Measurements from ENCODE around the gene ADAM17. TPM values are rescaled to one million over a fixed set of nuclear protein-coding genes. Genes with fewer than 3 reads are reported as not detected.
A peak's percentile ranks its signal among the peaks of the same experiment; 100 is the strongest.

Gene ADAM17
- polyA plus RNA-seq, 1 of the 3 experiments (the other 2 are of a cell fraction), result 17.1 TPM

GRCh38 chr2:9474361-9475057 is 81.1 kb downstream of the ADAM17 start, which contains the start of gene IAH1:
Gene IAH1 (plus strand): TSS chr2:9474551. CDS start chr2:9474567, 16 bp downstream.
- ChIA-PET POLR2A (interaction anchor here (1.0 to 1.5 kb wide), 3 partner anchors 9 to 156 kb away, joined by 3 to 4 read pairs (median 4); partner anchors contain the start of genes CPSF3, ITGB1BP1 and YWHAQ), CTCF (interaction anchor here (0.6 to 4.3 kb wide), 5 partner anchors 10 to 332 kb away, joined by 3 to 9 read pairs (median 4); partner anchors contain the start of gene ADAM17)
- DNase-seq, result peak; percentile 98
- peaks cover 9 to 26% of the 10 kb centered on the region in 2 experiments; a peak in 1 of 4 replicates for H3K4me1 ChIP-seq (ENCODE audit: control insufficient read depth in 1 of 2, insufficient read depth in 2 of 2, low read depth in 1 of 2, low read length in 1 of 2)
- peak within 1 kb of the TSS; percentile 82 for H3K4me3 ChIP-seq (ENCODE audit: low read depth in 2 of 2, low read length in 1 of 2)
- peaks cover 48% of the 10 kb centered on the region for H3K79me2 ChIP-seq (ENCODE audit: insufficient read depth)
- H4K20me1 ChIP-seq (ENCODE audit: insufficient read depth), result no peaks in the 10 kb centered on the region
- H3K36me3 ChIP-seq (replicated peaks in 1 of 2; ENCODE audit: control insufficient read depth in 1 of 2, insufficient read depth in 2 of 2, low read length in 1 of 2), result peaks cover 44 to 54% of the 10 kb centered on the region in 2 experiments
- H3K27me3 ChIP-seq (ENCODE audit: insufficient read depth), result no peaks in the 10 kb centered on the region
- peak within 1 kb of the TSS; percentile 82 to 91 for H3K27ac ChIP-seq (ENCODE audit: low read depth in 2 of 2, low read length in 1 of 2)
- H3K4me2 ChIP-seq, result peak within 1 kb of the TSS; percentile 86
- peak within 1 kb of the TSS; percentile 91; the same call in 1 of the 2 replicates for H2AFZ ChIP-seq (ENCODE audit: low read depth)
- H3K9ac ChIP-seq, result peak within 1 kb of the TSS; percentile 89
- peaks cover 19% of the 10 kb centered on the region for H3F3A ChIP-seq (replicated peaks; ENCODE audit: insufficient read depth)
- TF ChIP-seq CHD2 (IDR thresholded peaks at IDR 0.05; ENCODE audit: low read length, partially characterized antibody) (no peak), USF1 (IDR thresholded peaks at IDR 0.05; ENCODE audit: borderline replicate concordance, low read depth) (no peak), CTCF (IDR thresholded peaks at IDR 0.05) (no peak), NRF1 (IDR thresholded peaks at IDR 0.05; ENCODE audit: low read depth, low read length) (peak; percentile 77), REST (IDR thresholded peaks at IDR 0.05; ENCODE audit: low read depth, low read length) (no peak), EZH2phosphoT487 (IDR thresholded peaks at IDR 0.05; ENCODE audit: borderline replicate concordance, low read depth) (no peak), TAF1 (IDR thresholded peaks at IDR 0.05; ENCODE audit: borderline replicate concordance, low read depth, low read length) (peak; percentile 69), EP300 (IDR thresholded peaks at IDR 0.05; ENCODE audit: borderline replicate concordance in 1 of 2, low read depth in 1 of 2, low read length in 1 of 2) (no peak), GATA2 (CRISPR knock-in tag; IDR thresholded peaks at IDR 0.05) (no peak), PBX3 (IDR thresholded peaks at IDR 0.05) (no peak), ZBTB33 (IDR thresholded peaks at IDR 0.05; ENCODE audit: borderline replicate concordance, low read depth) (no peak), RXRA (IDR thresholded peaks at IDR 0.05; ENCODE audit: borderline replicate concordance, low read depth) (no peak), MAX (IDR thresholded peaks at IDR 0.05; ENCODE audit: low read depth) (peak; percentile 86; the same call in 1 of the 2 replicates), FOXJ3 (CRISPR knock-in tag; IDR thresholded peaks at IDR 0.05) (0 out of 2 replicates have a peak, but pooled peaks have one; percentile 31), YY1 (IDR thresholded peaks at IDR 0.05; ENCODE audit: low read depth) (peak; percentile 69), POLR2AphosphoS5 (IDR thresholded peaks at IDR 0.05; ENCODE audit: low read depth, low read length) (peak; percentile 68), NFIC (IDR thresholded peaks at IDR 0.05; ENCODE audit: borderline replicate concordance) (no peak), RAD21 (IDR thresholded peaks at IDR 0.05; ENCODE audit: low read length) (no peak), GABPA (IDR thresholded peaks at IDR 0.05; ENCODE audit: low read depth) (no peak), USF2 (IDR thresholded peaks at IDR 0.05; ENCODE audit: borderline replicate concordance, low read depth, low read length) (no peak), MXI1 (IDR thresholded peaks at IDR 0.05; ENCODE audit: low read depth, low read length) (peak; percentile 58; the same call in 1 of the 2 replicates)
- H3K9me2 ChIP-seq, result no peaks in the 10 kb centered on the region
- H3K9me3 ChIP-seq, result no peaks in the 10 kb centered on the region
- no CpG with 5 or more reads among the region's 91 CpGs for WGBS (ENCODE audit: low lambda C conversion rate)
